ENCODE data around the gene MYORG. TPM values are rescaled to one million over a fixed set of nuclear protein-coding genes. Genes with fewer than 3 reads are reported as not detected.
A peak's percentile ranks its signal among the peaks of the same experiment; 100 is the strongest.

MYORG gene
- total RNA-seq (10 to 100 TPM in 8 of 9 donors, 1 to 10 TPM in 1; 3.5 to 33.8 (median 14.9) TPM), polyA plus RNA-seq (10 to 100 TPM in 1 of 3 donors, 1 to 10 TPM in 2; 1.1 to 11.4 (median 1.9) TPM)
- long read RNA-seq, donor 1, full-length matches to known transcripts = 1 of 1 reads
- long read RNA-seq, donor 1, partial matches to known transcripts = 0 of 1 reads
- long read RNA-seq, donor 1, other reads (novel, unspliced or antisense) = 0 of 1 reads
- long read RNA-seq, donor 2, full-length matches to known transcripts = 2 of 2 reads
- long read RNA-seq, donor 2, partial matches to known transcripts = 0 of 2 reads
- long read RNA-seq, donor 2, other reads (novel, unspliced or antisense) = 0 of 2 reads
- long read RNA-seq, donor 3 = 0 reads
- long read RNA-seq, donor 4, partial matches to known transcripts = 0 of 2 reads
- long read RNA-seq, donor 4, other reads (novel, unspliced or antisense) = 2 of 2 reads
- long read RNA-seq, donor 5, full-length matches to known transcripts = 8 of 18 reads
- long read RNA-seq, donor 5, partial matches to known transcripts = 0 of 18 reads
- long read RNA-seq, donor 5, other reads (novel, unspliced or antisense) = 10 of 18 reads
- long read RNA-seq, donor 6, partial matches to known transcripts = 0 of 2 reads
- long read RNA-seq, donor 6, other reads (novel, unspliced or antisense) = 2 of 2 reads
- long read RNA-seq, donor 7, full-length matches to known transcripts = 2 of 2 reads
- long read RNA-seq, donor 7, partial matches to known transcripts = 0 of 2 reads
- long read RNA-seq, donor 7, other reads (novel, unspliced or antisense) = 0 of 2 reads
- long read RNA-seq, donor 8, full-length matches to known transcripts = 2 of 2 reads
- long read RNA-seq, donor 8, partial matches to known transcripts = 0 of 2 reads
- long read RNA-seq, donor 8, other reads (novel, unspliced or antisense) = 0 of 2 reads
- long read RNA-seq, donor 9 = 0 reads
- long read RNA-seq, donor 10 = 0 reads

- Histone ChIP-seq H3K4me3 (peak within 1 kb of the TSS in 3 of 4 donors; percentile 20 to 59 (median 46)), H3K4me1 (replicated peaks in 1 of 2) (peaks cover 10 to 33% of the 10 kb centered on the region in 2 donors), H3K27me3 (no peaks in the 10 kb centered on the region), H3K9me3 (replicated peaks in 1 of 3) (no peaks in the 10 kb centered on the region), H3K36me3 (replicated peaks in 1 of 2) (peaks cover 0 to 4% of the 10 kb centered on the region in 2 donors), H3K27ac (peak within 1 kb of the TSS; percentile 18 to 80 (median 46))
- 0 to 5% (median 1%) methylated on average over 6 to 54 of the region's 54 CpGs for WGBS, 4 donors
- peak; percentile 96 to 99 (median 98) for DNase-seq
- peak; percentile 36 to 87 for TF ChIP-seq POLR2A (IDR thresholded peaks at IDR 0.05)
- no peak for TF ChIP-seq CTCF (IDR thresholded peaks at IDR 0.05)
- intact Hi-C loops (cut with DNase I) = loop anchor here in 1 of 2 donors (5.0 kb wide), 1 partner anchor 39 kb away; no protein-coding TSS in a partner anchor
Observed at GRCh38 chr9:34376596-34377403, at the start of gene MYORG. Gene MYORG (minus strand): TSS chr9:34376898. CDS start chr9:34372943, 3,955 bp downstream.

GRCh38 chr9:34419716-34420504 is 43.2 kb upstream of the MYORG start:
- Histone ChIP-seq H3K36me3 (replicated peaks in 1 of 2) (no peaks in the 10 kb centered on the region), H3K9me3 (replicated peaks in 1 of 3) (no peaks in the 10 kb centered on the region), H3K4me1 (replicated peaks in 1 of 2) (no peaks in the 10 kb centered on the region), H3K27me3 (no peaks in the 10 kb centered on the region), H3K27ac (no peak overlapping the region), H3K4me3 (no peak overlapping the region)
- no peak for DNase-seq
- intact Hi-C loops (cut with DNase I) = no loop called here
- TF ChIP-seq POLR2A (IDR thresholded peaks at IDR 0.05) (no peak), CTCF (IDR thresholded peaks at IDR 0.05) (no peak)
- WGBS, 4 donors = 86 to 97% (median 88%) methylated on average over 4 of the region's 4 CpGs

- TF ChIP-seq POLR2A (IDR thresholded peaks at IDR 0.05) (no peak), CTCF (IDR thresholded peaks at IDR 0.05) (no peak)
- H3K27ac ChIP-seq = no peak overlapping the region
- H3K9me3 ChIP-seq (replicated peaks in 1 of 3) = no peaks in the 10 kb centered on the region
- no peak overlapping the region for H3K4me3 ChIP-seq
- WGBS, 4 donors = 92 to 100% (median 97%) methylated on average over 3 of the region's 3 CpGs
- no peaks in the 10 kb centered on the region for H3K36me3 ChIP-seq (replicated peaks in 1 of 2)
- no peaks in the 10 kb centered on the region for H3K27me3 ChIP-seq
- DNase-seq = no peak
- intact Hi-C loops (cut with DNase I) = no loop called here
- H3K4me1 ChIP-seq (replicated peaks in 1 of 2) = no peaks in the 10 kb centered on the region
Observed at GRCh38 chr9:34417734-34418133, 41.0 kb upstream of the MYORG start.
